ENCODE data around the gene TGM2. TPM values are rescaled to one million over a fixed set of nuclear protein-coding genes. Genes with fewer than 3 reads are reported as not detected.

The TGM2 gene
- total RNA-seq, 2 experiments from 2014 or later = not detected

GRCh38 chr20:38147751-38148150 is 17.3 kb downstream of the TGM2 start:
- ChIA-PET POLR2A (no interaction called here), CTCF (no interaction called here)
- Mint-ChIP-seq H3K27me3 (peaks cover 14% of the 10 kb centered on the region), H3K36me3 (ENCODE audit: low read depth) (no peaks in the 10 kb centered on the region), H3K4me1 (ENCODE audit: low read depth) (peaks cover 7% of the 10 kb centered on the region), H3K9me3 (no peaks in the 10 kb centered on the region), H3K27ac (no peak overlapping the region), H3K4me3 (no peak overlapping the region)
- no peak for TF ChIP-seq CTCF (IDR thresholded peaks at IDR 0.05)
- intact Hi-C loops (cut with micrococcal nuclease) = no loop called here
- ATAC-seq (no peak), DNase-seq (no peak)

- Mint-ChIP-seq H3K27me3 (peaks cover 10% of the 10 kb centered on the region), H3K36me3 (ENCODE audit: low read depth) (no peaks in the 10 kb centered on the region), H3K4me3 (no peak overlapping the region), H3K4me1 (ENCODE audit: low read depth) (peaks cover under 1% of the 10 kb centered on the region), H3K27ac (no peak overlapping the region), H3K9me3 (no peaks in the 10 kb centered on the region)
- ChIA-PET CTCF (no interaction called here), POLR2A (no interaction called here)
- DNase-seq (no peak), ATAC-seq (no peak)
- TF ChIP-seq CTCF (IDR thresholded peaks at IDR 0.05) = no peak
- intact Hi-C loops (cut with micrococcal nuclease) = no loop called here
These were observed 17.9 kb downstream of the TGM2 start for GRCh38 chr20:38147163-38147562.

GRCh38 chr20:38146628-38147027 is 18.4 kb downstream of the TGM2 start:
- Mint-ChIP-seq H3K27me3 (peaks cover 10% of the 10 kb centered on the region), H3K27ac (no peak overlapping the region)
- CTCF ChIA-PET = no interaction called here

GRCh38 chr20:38146156-38146555 is 18.9 kb downstream of the TGM2 start:
- intact Hi-C loops (cut with micrococcal nuclease) = no loop called here
- DNase-seq = no peak
- Mint-ChIP-seq H3K36me3 (ENCODE audit: low read depth) (no peaks in the 10 kb centered on the region), H3K27ac (no peak overlapping the region), H3K27me3 (peaks cover 8% of the 10 kb centered on the region), H3K4me3 (no peak overlapping the region), H3K9me3 (no peaks in the 10 kb centered on the region), H3K4me1 (ENCODE audit: low read depth) (no peaks in the 10 kb centered on the region)
- CTCF ChIA-PET = no interaction called here
- POLR2A ChIA-PET = interaction anchor here (0.9 kb wide), 1 partner anchor 22 kb away, joined by 3 read pairs; no protein-coding TSS in a partner anchor
- no peak for TF ChIP-seq CTCF (IDR thresholded peaks at IDR 0.05)
- ATAC-seq = no peak

More at GRCh38 chr20:38146628-38147027, 18.4 kb downstream of the TGM2 start:
- intact Hi-C loops (cut with micrococcal nuclease) = no loop called here
- H3K9me3 Mint-ChIP-seq = no peaks in the 10 kb centered on the region
- H3K4me1 Mint-ChIP-seq (ENCODE audit: low read depth) = no peaks in the 10 kb centered on the region
- no peak overlapping the region for H3K4me3 Mint-ChIP-seq
- DNase-seq = no peak
- POLR2A ChIA-PET = interaction anchor here (0.9 kb wide), 1 partner anchor 22 kb away, joined by 3 read pairs; no protein-coding TSS in a partner anchor
- ATAC-seq = no peak
- H3K36me3 Mint-ChIP-seq (ENCODE audit: low read depth) = no peaks in the 10 kb centered on the region
- no peak for TF ChIP-seq CTCF (IDR thresholded peaks at IDR 0.05)

GRCh38 chr20:38145729-38146075 is 19.4 kb downstream of the TGM2 start:
- no peak for TF ChIP-seq CTCF (IDR thresholded peaks at IDR 0.05)
- no peak for ATAC-seq
- Mint-ChIP-seq H3K36me3 (ENCODE audit: low read depth) (no peaks in the 10 kb centered on the region), H3K27ac (no peak overlapping the region), H3K9me3 (no peaks in the 10 kb centered on the region), H3K4me3 (no peak overlapping the region), H3K4me1 (ENCODE audit: low read depth) (no peaks in the 10 kb centered on the region), H3K27me3 (peaks cover 8% of the 10 kb centered on the region)
- ChIA-PET POLR2A (interaction anchor here (0.9 kb wide), 1 partner anchor 23 kb away, joined by 3 read pairs; no protein-coding TSS in a partner anchor), CTCF (no interaction called here)
- intact Hi-C loops (cut with micrococcal nuclease) = no loop called here
- no peak for DNase-seq
